Measurements from ENCODE around the gene ARHGEF26.

ARHGEF26 gene

DNA sequence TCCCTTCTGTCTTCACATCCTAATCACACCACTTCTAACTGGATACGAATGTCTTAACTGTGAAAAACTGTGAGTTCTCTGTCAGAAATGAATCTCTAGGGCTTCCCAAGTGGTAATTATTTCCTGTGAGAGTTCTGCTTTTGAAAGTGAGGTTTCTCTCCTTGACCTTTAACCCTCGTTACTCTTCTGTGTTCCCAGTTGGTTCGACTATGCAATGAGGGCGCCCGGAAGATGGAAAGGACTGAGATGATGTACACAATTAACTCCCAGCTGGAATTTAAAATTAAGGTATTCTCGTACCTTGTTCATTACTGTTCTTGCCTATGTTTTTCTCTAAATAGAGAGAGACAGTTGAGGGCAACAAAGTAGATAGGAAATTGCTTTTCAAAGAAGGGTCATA is 96.5 kb downstream of the ARHGEF26 start:
- no peak for DNase-seq

- no peak for DNase-seq
Measured at GRCh38 chr3:154218728-154219127, 97.5 kb downstream of the ARHGEF26 start.

DNA sequence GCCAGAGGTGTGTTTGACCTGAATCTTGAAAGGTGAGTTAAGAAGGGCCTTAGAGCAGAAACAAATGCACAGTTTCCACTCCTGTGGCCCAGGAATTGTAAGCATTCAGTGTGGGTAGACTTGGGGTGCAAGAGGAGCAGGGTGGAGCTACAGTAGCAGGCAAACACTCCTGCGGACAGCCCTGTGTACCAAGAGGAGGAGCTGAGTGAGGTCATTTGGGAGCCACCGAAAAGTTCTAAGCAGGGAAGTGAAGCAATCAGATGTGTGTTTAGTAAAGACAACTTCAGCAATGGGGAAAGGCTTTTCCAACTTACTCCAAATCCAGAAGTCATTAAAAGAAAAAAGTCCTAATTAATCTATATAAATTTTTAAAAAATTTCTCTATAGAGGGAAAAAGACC is 99.3 kb downstream of the ARHGEF26 start:
- no peak for DNase-seq

DNA sequence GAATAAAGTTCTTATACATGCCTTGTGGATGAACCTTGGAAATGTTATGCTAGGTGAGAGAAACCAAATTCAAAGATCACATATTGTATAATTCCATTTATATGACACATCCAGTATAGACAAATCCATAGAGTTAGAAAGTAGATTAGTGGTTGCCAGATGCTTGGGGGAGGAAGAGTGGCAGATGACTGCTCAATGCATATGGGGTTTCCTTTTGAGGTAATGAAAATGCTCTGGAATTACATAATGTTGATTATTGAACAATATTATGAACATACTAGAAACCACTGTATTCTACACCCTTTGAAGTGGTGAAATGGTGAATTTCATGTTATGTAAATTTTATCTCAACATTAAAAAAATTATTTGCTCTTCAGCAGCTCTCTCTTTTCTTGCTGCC is 102.3 kb downstream of the ARHGEF26 start:
- DNase-seq = no peak

DNA sequence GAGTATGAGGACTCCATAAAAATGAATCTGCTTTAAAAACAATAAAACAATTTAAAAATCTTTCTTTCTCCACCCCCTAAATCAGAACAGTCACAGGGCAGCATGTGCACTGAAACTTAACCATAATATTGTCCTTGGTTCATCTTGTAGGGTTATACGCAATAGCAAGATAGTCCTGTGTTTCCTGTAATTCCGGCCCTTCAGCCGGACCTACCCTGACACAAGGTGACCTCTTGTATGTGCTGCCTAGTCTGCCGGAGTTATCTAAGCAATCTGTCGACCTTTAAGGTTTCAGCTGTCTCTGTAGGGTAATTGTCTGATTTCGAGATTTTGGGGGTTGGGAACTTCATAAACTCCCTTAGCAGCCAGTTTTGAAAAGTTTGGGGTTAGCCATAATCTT is 103.2 kb downstream of the ARHGEF26 start:
- DNase-seq = no peak

DNA sequence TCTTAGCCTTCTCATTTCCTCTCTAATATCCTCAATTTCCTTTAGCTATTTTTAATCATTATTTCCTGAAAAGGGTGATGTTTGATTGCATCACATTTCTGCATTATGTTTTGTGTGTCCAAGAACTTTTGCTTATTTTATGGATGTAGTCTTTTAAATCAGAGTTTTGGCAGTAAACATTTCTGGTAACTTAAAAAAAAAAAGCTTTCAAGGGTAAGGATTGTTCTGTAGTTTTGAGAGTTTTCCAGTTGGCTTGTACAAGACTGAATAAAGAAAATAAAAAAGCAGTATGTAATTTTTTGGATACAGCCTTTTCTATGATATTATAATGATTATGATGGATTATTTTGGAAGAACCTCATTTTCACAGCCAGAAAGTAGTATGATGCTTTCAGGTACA is 103.7 kb downstream of the ARHGEF26 start:
- DNase-seq = no peak

- no peak for DNase-seq
Measured at GRCh38 chr3:154225536-154225935, 104.3 kb downstream of the ARHGEF26 start.

- DNase-seq = no peak
Measured at GRCh38 chr3:154227531-154227930, 106.3 kb downstream of the ARHGEF26 start.

- DNase-seq = no peak
Measured at GRCh38 chr3:154228561-154229216, 107.5 kb downstream of the ARHGEF26 start.

DNA sequence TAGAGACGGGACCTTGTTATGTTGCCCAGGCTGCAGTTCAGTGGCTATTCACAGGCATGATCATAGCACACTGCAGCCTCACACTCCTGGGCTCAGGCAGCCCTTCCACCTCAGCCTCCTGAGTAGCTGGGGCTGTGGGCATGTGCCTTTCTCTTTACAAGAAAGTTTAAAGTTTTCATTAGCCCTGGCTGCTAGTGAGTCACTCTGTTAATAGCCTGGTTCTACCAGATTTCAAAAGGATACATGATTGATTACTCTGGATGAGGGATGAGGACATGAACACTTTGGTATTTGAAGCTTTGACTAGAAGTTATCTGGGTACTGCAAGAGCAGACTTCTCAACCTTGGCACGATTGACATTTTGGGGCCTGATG is 108.0 kb downstream of the ARHGEF26 start:
- no peak for DNase-seq

- no peak for DNase-seq
Measured at GRCh38 chr3:154235330-154235729, 114.1 kb downstream of the ARHGEF26 start.

GRCh38 chr3:154236331-154236730 is 115.1 kb downstream of the ARHGEF26 start:
- no peak for DNase-seq

DNA sequence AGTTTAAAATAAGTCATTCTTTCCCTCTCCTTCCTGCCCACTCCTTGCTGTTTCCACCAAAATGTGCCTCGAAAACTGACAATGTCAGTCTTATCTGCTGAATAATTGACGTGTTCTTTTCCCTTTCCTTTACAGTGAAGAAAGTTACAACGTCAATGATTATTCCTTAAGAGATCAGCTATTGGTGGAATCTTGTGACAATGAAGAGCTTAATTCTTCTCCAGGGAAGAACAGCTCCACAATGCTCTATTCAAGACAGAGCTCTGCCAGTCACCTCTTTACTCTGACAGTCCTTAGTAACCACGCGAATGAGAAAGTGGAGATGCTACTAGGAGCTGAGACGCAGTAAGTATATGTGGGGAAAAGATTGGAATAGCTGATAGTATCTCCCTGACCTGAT is 119.0 kb downstream of the ARHGEF26 start:
- no peak for DNase-seq

DNA sequence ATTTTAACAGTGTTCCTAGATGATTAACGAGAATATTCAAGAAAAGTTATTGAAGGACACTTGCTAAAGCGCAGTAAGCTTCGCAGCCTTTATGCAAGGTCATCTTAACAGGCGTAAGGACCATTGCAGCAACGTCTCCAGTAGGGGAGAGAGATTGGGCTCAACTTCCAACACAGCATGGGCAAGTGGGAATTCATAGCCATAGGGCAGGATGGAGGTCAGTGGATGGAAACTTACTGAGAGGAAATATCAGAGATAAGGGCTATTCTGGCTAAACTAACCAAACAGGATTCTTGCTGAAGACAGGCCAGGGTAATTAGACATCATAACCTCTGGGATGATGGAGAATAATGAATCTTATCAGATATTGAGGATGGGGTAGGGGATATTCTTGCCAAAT is 120.3 kb downstream of the ARHGEF26 start:
- DNase-seq = no peak

- no peak for DNase-seq
Measured at GRCh38 chr3:154242766-154243165, 121.6 kb downstream of the ARHGEF26 start.

DNA sequence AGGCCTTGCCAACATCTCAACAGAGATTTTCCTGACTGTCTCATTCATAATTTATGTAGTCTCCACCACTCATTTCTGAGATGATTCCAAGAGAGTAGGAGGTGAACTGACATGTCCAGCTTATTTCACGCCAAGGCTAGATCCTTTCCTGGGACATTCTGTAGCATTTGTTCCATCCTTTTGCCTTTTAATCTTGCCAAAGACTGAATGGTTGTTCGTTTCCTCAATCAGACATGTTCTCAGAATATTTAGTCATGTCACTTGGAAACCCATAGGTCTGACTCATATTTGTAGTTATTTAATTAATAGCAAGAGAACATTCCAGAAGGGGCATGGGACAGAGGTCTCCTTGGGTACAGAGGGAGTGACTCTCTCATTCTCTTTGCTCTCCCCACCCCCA is 122.2 kb downstream of the ARHGEF26 start:
- DNase-seq = no peak

GRCh38 chr3:154244644-154245043 is 123.5 kb downstream of the ARHGEF26 start:
- no peak for DNase-seq

DNA sequence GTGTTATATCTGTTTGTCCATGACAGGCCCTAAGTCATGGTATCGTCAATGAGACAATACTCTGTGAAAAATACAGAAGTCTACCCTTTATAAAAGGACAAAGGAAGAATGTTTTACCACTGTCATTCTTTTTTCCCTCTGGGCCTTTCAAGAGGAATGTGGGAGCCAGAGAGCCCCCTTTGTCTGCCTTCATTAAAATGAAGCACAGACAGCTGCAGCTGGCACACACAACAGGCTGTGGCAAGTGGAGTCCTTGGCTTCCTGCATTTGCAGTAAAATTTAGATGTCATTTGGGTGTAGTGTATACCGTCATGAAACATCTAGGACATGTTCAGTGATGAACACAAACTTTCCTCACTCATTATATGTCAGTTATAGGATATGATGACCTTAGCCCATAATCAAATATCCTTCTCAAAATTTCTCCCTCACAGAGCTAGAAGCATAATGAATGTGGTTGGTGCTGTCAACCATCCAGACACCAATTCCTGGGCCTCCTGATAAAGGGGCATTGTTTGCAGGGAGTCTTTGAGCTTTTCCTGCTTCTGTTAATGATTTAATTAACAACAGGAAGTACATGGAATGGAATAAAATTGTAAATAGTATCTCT is 126.7 kb downstream of the ARHGEF26 start:
- DNase-seq = no peak

GRCh38 chr3:154250291-154250690 is 129.1 kb downstream of the ARHGEF26 start:
- DNase-seq = no peak

DNA sequence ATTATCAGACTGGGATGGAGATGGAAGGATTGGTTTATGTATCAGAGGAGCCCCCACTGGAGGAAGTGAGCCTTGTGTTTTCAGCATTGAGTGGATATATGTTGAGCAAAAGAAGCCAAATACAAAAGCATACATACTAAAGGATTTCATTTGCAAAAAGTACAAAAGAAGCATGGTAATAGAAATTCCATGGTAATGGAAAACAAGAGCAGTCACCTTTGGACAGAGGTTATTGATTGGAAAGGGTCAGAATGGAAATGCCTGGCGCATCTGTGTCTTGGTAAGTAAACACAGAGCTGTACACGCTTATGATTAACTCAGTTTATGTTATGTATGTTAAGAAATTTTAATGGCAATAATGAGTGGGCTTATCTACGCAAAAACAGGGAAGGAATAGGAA is 130.4 kb downstream of the ARHGEF26 start:
- DNase-seq = no peak

- DNase-seq = peak; percentile 20 to 49 (median 34)
Measured at GRCh38 chr3:154252759-154253638, 131.8 kb downstream of the ARHGEF26 start.

- DNase-seq = no peak
Measured at GRCh38 chr3:154254527-154254926, 133.3 kb downstream of the ARHGEF26 start.

DNA sequence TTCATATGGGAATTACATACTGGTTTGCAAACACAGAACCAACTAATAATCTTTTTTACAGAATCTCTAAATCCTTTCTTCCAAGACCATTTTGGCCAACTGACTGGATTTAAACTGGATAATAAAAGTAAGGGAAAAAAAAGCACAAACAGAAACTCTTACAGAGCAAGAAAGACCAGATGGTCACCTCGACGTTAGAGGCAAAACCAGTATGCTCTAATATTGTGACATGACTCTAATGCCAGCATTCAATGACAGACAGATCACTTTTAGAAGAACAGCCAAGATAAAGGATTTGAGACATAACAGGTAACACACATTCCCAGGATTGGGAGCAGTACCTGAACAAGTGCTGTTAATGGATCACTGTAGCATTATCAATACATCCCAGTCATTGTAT is 152.2 kb downstream of the ARHGEF26 start:
- DNase-seq = no peak

DNA sequence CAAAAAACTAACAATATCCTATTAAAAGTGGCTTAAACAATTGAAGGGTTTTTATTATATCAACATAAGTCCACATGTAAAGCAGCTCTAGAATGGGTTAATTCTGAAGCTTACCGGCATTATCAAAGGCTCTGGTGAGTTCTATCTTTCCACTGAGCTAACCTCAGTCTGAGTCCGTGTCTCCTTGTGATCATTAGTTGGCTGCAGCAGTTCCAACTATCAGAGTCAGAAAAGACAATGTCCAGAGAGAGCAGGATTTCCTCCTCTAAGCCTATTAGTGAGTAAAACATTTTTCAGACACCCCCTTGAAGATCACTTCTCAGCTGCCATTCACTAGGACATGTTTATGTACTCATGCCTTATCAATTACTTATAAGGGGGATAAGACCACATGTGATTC is 153.2 kb downstream of the ARHGEF26 start:
- DNase-seq = no peak

Data from T-helper 1 cell (primary cell).